Ishikawa (cell line): ENCODE data around the gene ITGA11.

Source experiments
- CEBPB ChIP-seq: IDR thresholded peaks from 2 replicates; pipeline ENCODE4 v1.6.1; 2012
- CREB1 ChIP-seq: IDR thresholded peaks from 2 replicates; pipeline ENCODE4 v1.6.1; 2012; ENCODE audit warnings: low read depth
- EGR1 ChIP-seq: IDR thresholded peaks from 2 replicates; pipeline ENCODE4 v1.6.1; 2012
- EP300 ChIP-seq: IDR thresholded peaks from 2 replicates; pipeline ENCODE4 v1.6.1; 2012; ENCODE audit warnings: borderline replicate concordance
- FOXM1 ChIP-seq: IDR thresholded peaks from 2 replicates; pipeline ENCODE4 v1.6.1; 2012; ENCODE audit warnings: low read depth, borderline replicate concordance
- MAX ChIP-seq: IDR thresholded peaks from 2 replicates; pipeline ENCODE4 v1.6.1; 2012
- NFIC ChIP-seq: IDR thresholded peaks from 2 replicates; pipeline ENCODE4 v1.6.1; 2012
- RAD21 ChIP-seq: IDR thresholded peaks from 2 replicates; pipeline ENCODE4 v1.6.1; 2012; ENCODE audit warnings: low read depth
- REST ChIP-seq: IDR thresholded peaks from 2 replicates; pipeline ENCODE4 v1.6.1; 2012; ENCODE audit warnings: low read depth, mild to moderate bottlenecking
- TAF1 ChIP-seq: IDR thresholded peaks from 2 replicates; pipeline ENCODE4 v1.6.1; 2012; ENCODE audit warnings: low read depth, mild to moderate bottlenecking
- TCF12 ChIP-seq: IDR thresholded peaks from 2 replicates; pipeline ENCODE4 v1.6.1; 2012; ENCODE audit warnings: low read depth
- TEAD4 ChIP-seq: IDR thresholded peaks from 2 replicates; pipeline ENCODE4 v1.6.1; 2012
- USF1 ChIP-seq: IDR thresholded peaks from 2 replicates; pipeline ENCODE4 v1.6.1; 2012
- YY1 ChIP-seq: IDR thresholded peaks from 2 replicates; pipeline ENCODE4 v1.6.1; 2012; ENCODE audit warnings: low read depth
- ZBTB7A ChIP-seq: IDR thresholded peaks from 2 replicates; pipeline ENCODE4 v1.6.1; 2012; ENCODE audit warnings: low read depth

Gene ITGA11

GRCh38 chr15:68384451-68385239 is 47.3 kb downstream of the ITGA11 start:
- TF ChIP-seq RAD21 (no peak), ZBTB7A (no peak), EGR1 (no peak), TAF1 (no peak), REST (no peak), MAX (no peak), EP300 (no peak), YY1 (no peak), NFIC (no peak), USF1 (no peak), TEAD4 (no peak), CREB1 (no peak), CEBPB (no peak), TCF12 (no peak), FOXM1 (no peak)

GRCh38 chr15:68383161-68384074 is 48.5 kb downstream of the ITGA11 start:
- TF ChIP-seq RAD21 (peak; percentile 66), EGR1 (no peak), YY1 (0 out of 2 replicates have a peak, but pooled peaks have one; percentile 41)

- TF ChIP-seq TAF1 (no peak), TEAD4 (no peak), EP300 (no peak), FOXM1 (no peak), YY1 (no peak), EGR1 (no peak), USF1 (no peak), TCF12 (no peak), CEBPB (no peak), RAD21 (no peak), CREB1 (no peak), MAX (no peak)
Measured at GRCh38 chr15:68382286-68383007, 49.5 kb downstream of the ITGA11 start.

GRCh38 chr15:68380456-68380855 is 51.5 kb downstream of the ITGA11 start:
- TF ChIP-seq TCF12 (no peak), TEAD4 (no peak)

- no peak for TF ChIP-seq CEBPB
Measured at GRCh38 chr15:68379759-68380290, 52.1 kb downstream of the ITGA11 start.

GRCh38 chr15:68379058-68379758 is 52.8 kb downstream of the ITGA11 start:
- no peak for TF ChIP-seq EGR1
- no peak for TF ChIP-seq TCF12
- TF ChIP-seq CEBPB: no peak
- no peak for TF ChIP-seq TEAD4
- no peak for TF ChIP-seq MAX
- no peak for TF ChIP-seq REST
- no peak for TF ChIP-seq CREB1
- TF ChIP-seq EP300: no peak
- no peak for TF ChIP-seq USF1
- no peak for TF ChIP-seq YY1
- no peak for TF ChIP-seq ZBTB7A
- no peak for TF ChIP-seq RAD21
- no peak for TF ChIP-seq TAF1
- no peak for TF ChIP-seq NFIC
- no peak for TF ChIP-seq FOXM1
